ENCODE data around the gene UBL4A.

The UBL4A gene

DNA sequence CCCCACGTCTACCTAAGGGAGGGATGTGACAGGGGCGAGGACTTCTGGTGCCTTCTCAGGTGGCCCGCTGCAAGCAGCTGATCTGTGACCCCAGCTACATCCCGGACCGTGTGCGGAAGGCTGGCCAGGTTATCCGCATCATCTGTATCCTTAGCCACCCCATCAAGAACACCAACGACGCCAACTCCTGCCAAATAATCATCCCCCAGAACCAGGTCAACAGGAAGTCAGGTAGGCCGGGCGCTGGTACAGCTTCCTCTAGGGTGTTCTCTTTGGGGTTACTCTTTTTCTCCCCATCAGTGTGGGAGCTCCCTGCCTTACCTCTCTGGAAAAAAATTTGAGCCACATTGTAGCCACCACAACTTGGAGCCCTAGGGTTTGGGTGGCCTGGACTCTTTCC lies 44.9 kb downstream of the UBL4A start:
- TF ChIP-seq, protein P1, sequence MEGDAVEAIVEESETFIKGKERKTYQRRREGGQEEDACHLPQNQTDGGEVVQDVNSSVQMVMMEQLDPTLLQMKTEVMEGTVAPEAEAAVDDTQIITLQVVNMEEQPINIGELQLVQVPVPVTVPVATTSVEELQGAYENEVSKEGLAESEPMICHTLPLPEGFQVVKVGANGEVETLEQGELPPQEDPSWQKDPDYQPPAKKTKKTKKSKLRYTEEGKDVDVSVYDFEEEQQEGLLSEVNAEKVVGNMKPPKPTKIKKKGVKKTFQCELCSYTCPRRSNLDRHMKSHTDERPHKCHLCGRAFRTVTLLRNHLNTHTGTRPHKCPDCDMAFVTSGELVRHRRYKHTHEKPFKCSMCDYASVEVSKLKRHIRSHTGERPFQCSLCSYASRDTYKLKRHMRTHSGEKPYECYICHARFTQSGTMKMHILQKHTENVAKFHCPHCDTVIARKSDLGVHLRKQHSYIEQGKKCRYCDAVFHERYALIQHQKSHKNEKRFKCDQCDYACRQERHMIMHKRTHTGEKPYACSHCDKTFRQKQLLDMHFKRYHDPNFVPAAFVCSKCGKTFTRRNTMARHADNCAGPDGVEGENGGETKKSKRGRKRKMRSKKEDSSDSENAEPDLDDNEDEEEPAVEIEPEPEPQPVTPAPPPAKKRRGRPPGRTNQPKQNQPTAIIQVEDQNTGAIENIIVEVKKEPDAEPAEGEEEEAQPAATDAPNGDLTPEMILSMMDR (IDR thresholded peaks at IDR 0.05; ENCODE audit: low read depth, low read length) = no peak
- DNase-seq (ENCODE audit: extremely low read depth, low read depth) = no peak

DNA sequence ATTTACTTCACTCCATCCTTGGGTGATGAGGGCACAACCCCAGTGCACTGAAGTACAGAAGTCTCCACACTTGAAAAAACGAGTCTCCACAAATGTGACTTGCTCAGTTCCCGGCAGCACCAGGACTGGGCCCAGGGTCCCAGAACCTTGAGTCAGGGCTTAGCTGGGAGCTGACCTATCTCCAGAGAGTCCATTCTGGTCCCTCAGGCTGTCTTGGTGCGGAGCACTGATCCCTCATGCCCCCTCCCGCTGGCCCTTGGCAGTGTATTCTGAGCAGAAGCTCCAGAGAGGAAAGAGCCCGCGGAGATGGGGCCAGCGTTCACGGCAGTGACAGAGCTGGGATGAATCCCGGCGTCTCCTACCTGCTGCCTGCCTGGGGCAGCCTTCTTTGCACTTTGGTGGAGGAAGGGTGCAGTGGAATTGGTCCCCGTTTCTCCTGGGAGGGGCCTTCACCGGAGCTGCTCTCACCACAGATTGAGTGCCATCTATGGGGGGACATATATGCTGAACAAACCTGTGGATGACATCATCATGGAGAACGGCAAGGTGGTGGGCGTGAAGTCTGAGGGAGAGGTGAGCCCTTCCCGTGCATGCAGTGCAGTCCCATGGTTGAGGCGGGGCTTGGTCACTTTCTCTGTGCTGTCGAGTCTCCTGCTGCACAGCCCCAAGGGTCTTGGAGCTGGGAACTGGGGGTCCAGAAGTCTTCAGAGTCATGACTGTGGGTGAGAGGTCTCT lies 45.6 kb downstream of the UBL4A start:
- TF ChIP-seq, protein P1 (IDR thresholded peaks at IDR 0.05; ENCODE audit: low read depth, low read length) = no peak
- DNase-seq (ENCODE audit: extremely low read depth, low read depth) = no peak

DNA sequence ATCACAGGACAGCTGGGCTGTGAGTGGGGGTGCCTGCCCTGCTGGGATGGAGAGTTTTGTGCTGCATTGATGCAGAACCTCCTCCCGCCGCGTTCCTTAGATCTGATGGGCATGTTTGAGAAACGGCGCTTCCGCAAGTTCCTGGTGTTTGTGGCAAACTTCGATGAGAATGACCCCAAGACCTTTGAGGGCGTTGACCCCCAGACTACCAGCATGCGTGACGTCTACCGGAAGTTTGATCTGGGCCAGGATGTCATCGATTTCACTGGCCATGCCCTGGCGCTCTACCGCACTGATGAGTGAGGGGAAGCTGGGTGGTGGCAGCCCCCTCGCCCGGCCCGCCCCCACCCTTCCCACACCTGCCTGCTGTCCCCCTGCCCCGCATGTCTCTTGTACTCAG lies 46.6 kb downstream of the UBL4A start:
- TF ChIP-seq, protein P1 (IDR thresholded peaks at IDR 0.05; ENCODE audit: low read depth, low read length) = no peak
- no peak for DNase-seq (ENCODE audit: extremely low read depth, low read depth)

DNA sequence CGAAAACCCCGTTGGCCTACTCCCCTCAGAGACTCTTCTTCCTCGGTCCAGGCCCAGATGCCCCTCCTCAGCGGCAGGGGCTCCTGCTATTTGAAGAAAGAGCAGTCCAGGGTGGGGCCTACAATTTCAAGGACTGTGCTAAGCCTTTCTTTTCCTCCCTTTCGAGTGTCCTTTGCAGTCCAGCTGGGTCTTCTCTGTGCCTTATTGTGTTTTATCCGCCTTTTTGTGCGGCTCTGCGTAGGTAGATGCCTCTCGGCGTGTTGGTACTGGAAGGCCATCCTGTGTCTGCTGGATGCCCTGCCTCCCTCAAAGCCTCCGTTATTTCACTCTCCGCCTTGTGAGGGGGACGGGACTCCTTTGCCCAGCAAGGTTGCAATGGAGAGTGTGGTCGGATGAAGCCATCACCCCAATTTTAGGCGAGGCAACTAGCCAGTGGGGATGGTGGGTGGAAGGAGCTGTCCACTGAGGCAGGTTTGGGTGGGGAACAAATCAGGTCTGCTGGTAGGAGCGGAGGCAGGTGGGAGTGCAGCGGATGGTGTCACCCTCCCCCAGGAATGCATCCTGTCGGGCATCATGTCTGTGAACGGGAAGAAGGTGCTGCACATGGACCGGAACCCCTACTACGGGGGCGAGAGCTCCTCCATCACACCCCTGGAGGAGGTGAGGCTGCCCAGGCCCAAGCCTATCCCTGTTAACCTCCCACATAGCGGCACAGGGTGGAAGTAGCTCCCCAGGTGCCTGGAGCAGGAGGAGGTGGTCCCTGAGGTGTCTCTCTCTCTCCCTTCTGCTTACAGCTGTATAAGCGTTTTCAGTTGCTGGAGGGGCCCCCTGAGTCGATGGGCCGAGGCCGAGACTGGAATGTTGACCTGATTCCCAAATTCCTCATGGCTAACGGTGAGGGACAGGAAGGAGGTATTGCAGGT lies 48.2 kb downstream of the UBL4A start:
- TF ChIP-seq, protein P1 (IDR thresholded peaks at IDR 0.05; ENCODE audit: low read depth, low read length) = no peak
- DNase-seq (ENCODE audit: extremely low read depth, low read depth) = no peak

DNA sequence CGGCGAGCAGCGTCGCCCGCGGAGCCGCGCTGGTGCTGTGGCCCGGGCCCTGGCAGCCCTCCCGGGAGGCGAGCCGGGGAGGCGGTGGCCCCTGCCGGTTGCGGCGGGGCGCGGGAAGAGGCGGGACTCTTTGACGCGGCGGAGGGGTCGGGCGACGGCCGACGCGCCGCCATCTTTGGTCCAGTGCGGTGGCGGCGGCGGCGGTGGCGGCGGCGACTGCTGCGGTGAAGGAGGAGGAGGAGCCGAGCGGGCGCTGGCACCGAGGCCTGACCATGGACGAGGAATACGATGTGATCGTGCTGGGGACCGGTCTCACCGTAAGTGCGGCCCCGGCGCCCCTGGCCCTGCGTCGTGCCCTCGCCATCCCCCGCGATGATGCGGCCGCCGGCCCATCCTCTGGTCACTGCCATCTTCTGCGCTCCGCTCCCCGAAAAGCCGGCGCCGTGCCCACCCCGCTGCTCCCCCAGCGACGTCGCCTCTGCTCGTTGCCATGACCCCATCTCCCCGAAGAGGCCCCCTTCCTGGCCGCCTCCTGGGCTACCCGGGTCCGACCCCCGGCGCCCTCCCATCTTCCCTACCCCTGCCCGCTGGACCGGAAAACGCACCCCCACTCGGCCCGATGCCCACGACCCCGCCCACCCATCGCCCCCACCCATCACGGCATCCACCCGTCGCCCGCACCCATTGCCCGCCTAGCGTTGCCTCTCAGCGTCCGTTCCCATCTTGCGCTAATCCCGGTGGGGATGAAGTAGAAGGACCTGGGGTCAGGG lies 49.2 kb downstream of the UBL4A start, which contains the start of gene GDI1:
TSS of gene GDI1 (plus strand) at position 172 of the 770 bp plus-strand sequence. CDS start at position 273, 101 bp downstream.
- no peak for DNase-seq (ENCODE audit: extremely low read depth, low read depth)
- TF ChIP-seq, protein P1 (IDR thresholded peaks at IDR 0.05; ENCODE audit: low read depth, low read length) = no peak

DNA sequence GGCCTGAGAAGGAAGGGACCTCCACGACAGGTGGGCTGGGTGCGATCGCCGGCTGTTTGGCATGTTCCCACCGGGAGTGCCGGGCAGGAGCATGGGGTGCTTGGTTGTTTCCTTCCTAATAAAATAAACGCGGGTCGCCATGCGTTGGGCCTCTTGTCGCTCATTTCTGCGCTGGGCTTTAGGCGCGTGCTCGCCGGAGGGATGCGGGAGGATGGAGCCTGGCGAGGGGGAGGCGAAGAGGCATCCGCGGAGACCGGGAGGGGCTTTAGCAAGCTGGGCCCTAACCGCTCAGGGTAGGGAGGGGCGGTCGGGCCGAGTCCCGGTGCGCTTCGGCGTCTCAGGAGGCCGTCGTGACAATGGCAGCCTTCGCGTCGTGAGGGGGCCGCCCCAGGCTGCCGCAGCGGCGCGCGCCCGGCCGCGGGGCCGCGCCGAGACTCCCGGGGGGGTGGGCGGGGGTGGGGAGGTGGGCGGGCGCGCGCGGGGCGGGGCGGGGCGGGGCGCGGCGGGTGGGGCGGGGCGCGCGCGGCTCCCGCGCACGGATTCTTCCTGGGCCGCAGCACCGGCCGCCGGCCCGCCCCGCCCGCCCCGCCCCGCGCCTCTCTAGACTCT lies 49.9 kb downstream of the UBL4A start:
- DNase-seq (ENCODE audit: extremely low read depth, low read depth) = no peak
- TF ChIP-seq, protein P1 (IDR thresholded peaks at IDR 0.05; ENCODE audit: low read depth, low read length) = no peak

All from AG09319 (cell line).